ENCODE results near the gene HDAC4.

HDAC4 gene

GRCh38 chr2:239308661-239309397 lies 92.0 kb downstream of the HDAC4 start:
- no peak for DNase-seq (ENCODE audit: low spot score)

DNA sequence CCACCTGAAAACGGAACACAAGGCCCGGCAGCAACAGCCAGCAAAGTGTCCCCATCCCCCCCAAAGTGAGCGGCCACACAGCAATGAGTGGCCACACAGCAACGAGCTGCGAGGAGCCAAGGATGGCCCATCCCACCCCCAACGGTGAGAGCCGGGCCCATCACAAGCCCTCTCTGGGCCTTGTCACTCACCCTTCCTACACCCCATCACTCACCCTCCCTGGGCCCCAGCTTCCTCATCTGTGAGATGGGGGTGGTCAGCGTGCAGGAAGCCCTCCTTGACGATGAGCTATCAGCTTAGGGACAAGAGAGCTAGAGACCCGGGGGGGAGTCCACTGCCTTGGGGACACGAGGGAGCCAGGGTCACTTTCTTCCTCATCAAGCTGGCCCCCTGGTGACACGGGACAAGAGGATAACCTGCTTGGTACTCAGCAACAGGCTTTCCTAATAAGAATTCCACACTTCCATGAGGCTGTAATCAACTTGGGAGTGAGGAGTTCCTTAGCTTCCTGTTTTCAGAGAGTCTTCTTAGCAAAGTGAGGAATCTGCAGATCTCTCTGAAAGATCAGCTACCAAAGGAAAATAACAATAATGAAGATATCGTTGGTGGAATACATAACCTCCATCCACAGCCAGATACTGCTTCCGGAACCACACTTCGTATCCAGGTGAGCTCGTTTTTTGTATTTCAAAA lies 92.8 kb downstream of the HDAC4 start:
- DNase-seq (ENCODE audit: low spot score), result no peak

DNA sequence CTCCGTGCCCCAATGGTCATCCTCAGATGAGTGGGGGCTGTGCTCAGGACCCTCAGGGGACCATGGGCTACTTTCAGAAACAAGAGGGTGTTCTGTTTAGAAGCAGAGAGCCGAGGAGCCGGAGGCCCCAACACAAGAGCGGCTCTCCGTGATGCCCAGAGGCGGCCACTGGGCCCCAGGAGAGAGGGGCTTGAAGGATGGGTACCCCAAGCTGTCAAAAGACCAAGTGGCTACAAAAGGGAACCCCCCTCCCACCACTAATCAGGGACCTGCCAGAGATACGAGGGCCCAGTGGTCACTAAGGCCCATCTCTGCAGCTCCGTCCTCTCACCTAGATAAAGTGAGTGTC lies 93.6 kb downstream of the HDAC4 start:
- DNase-seq (ENCODE audit: low spot score), result no peak

GRCh38 chr2:239306274-239307220 lies 94.3 kb downstream of the HDAC4 start:
- DNase-seq (ENCODE audit: low spot score), result no peak

- no peak for DNase-seq (ENCODE audit: low spot score)
Observed at GRCh38 chr2:239305771-239306170, 95.0 kb downstream of the HDAC4 start.

DNA sequence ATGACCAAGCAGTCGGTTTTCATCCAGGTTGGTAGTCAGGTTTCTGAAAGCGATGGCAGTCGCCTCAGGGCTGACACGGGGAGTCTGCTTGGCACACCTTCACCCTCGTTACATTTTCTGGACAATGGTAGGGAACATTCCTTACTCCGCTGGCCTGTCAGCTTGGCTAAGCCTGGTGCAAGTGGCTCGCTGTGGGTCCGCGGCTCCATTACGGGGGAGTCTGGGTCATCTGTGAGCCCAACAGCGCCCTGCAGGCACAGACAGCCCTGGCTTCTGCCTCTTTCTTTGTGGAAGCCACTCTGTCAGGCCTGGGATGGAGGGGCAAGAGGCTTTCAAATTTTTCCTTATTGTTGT lies 95.6 kb downstream of the HDAC4 start:
- DNase-seq (ENCODE audit: low spot score), result no peak

DNA sequence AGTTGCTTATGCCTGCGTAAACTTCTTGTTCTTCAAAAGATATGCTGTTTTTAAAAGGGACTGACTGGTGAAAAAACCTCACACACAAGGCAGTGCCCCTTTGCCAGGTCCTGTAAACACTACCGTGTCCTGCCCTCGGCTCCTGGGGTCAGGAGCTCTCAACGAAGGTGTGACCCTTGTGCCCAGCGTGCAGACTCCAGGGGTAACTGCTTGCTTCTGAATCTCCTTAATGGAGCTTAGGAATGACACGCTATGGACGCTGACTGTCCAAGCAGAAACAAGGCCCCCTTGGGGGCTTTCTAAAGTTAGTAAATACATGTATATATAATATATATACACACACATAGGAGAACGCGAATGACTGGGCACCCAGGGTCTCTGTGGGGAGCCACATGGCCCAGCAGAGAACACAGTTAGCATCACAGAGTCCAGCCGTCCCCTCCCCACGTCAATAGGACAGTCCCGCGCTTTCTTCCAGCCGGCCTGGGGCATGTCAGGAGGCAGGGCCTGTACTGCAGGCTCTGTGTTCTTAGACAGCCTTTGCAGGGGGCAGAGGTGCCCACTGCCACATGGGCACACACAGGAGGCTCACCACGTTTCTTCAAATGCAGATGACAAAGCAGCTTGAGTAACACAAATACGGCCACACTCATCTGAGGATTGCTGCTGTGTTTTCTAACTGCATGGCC lies 96.1 kb downstream of the HDAC4 start:
- DNase-seq (ENCODE audit: low spot score), result no peak

DNA sequence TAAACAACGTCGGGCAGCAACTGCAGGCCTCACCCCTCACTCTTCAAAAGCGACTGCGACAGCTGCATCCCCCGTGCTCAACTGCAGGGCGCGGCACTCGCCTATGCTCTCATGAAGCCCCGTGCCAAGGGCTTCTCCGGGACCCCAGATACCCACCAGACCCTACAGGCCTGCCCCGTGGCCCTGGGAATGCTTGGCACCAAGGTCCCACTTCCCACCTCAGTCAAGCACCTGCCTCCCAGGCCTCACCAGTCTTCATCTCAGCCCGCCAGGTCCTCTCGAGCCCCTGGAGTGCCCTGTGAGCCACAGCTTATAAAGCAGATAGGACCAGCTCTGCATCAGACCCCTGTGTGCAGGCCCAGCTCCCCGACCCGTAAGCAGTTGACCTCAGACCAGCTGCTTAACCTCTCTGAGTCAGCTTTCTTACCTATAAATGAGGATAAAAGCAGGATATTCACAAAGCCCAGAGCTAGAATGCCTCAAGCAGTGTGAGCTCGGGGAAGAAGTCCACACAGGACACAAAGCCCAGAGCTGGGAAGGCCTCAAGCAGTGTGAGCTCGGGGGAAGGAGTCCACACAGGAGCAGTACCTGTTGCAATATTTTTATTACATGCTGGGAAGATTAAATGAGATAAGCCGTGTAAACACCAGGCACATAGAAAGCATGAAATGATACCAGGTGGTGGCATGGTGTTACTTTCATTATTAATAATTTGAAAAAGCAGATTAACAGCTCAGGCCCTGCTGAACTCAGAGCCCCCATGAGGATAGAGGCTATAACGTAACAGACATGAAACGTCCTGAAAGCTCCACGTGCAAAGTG lies 96.9 kb downstream of the HDAC4 start:
- no peak for DNase-seq (ENCODE audit: low spot score)

GRCh38 chr2:239302808-239303557 lies 97.8 kb downstream of the HDAC4 start:
- peak; percentile 72 for DNase-seq (ENCODE audit: low spot score)

DNA sequence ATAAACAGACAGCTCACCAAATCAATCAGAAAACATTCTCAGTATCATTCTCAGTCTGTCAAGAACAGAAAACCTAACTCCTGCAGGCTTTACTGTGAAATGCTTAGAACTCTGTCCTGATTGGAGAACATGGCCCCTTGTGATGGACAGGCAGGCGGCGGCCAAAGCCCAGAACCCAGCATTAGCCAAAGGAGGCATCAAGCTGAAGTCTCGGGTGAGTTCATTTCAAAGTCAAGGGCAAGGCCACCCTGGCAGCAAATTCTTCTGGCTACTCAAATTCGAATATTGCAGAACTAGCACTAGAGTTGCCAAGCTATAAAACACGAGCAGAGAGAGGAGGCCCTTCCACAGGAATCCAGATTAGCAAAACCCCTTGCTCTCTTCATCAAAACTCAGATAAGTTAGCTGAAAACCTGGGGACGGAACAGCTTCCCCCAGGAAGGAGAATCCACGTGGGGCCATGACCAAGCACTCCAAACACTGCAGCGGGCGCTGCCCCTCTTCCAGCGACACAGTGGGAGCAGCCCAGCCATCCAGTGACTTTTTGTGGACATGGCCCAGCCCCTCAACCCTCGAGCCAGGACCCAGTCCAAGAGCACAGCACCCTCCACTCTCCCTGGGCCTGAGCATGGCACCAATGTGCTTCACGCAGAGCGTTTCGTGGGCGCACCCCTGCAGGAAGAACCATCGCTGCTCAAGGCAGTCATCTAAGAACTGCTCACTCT lies 98.6 kb downstream of the HDAC4 start:
- no peak for DNase-seq (ENCODE audit: low spot score)

GRCh38 chr2:239300871-239301735 lies 99.7 kb downstream of the HDAC4 start:
- no peak for DNase-seq (ENCODE audit: low spot score)

DNA sequence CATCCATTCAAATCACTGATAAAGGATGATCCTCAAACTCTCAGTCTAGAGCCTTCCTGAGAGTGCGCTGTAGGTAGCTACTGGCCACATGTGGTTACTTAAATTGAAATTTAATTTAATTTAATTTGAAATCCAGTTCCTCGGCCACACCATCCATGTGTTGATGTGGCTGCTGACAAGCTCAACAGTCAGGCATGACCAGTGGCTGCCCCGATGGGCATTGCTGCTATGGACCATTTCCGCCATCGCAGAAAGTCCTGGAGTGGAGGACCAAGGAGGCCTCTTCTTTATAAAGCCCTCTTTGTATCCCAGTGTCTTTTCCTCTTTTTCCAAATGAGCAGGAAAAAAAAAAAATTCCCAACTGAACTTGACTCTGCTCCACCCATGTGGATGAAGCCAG lies 100.6 kb downstream of the HDAC4 start:
- no peak for DNase-seq (ENCODE audit: low spot score)

GRCh38 chr2:239299218-239299939 lies 101.4 kb downstream of the HDAC4 start:
- peak; percentile 80 for DNase-seq (ENCODE audit: low spot score)

DNA sequence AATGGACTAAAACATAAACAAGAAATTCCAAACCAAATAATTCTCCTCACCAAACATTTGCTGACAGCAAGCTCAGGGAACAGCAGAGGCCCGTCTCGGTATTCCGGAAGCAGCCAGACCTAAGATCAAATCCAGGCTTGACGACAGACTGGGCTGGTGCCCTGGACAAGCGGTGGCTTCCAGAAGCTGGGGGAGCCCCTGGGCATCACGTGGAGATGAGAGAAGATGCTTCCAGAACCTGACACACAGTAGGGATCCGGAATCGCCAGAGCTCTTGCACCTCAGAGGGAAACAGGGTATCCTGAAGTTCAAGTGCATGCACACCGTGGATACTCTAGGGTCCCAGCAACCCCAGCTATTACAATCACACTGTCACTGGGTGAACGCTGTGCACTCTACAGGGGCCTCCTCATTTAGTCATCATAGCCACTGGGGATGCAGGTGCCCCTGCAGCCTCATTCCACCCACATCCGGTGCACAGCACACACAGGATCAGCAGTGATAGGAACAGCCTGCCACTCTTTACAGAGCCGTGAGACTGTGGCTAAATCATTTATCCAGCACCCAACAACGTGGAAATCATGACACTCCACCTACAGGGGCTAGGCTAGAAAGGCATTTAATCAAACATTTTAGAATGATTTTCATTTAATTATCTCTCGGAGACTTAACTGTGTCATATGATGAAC lies 102.6 kb downstream of the HDAC4 start:
- DNase-seq (ENCODE audit: low spot score), result no peak

GRCh38 chr2:239297142-239298004 lies 103.4 kb downstream of the HDAC4 start:
- DNase-seq (ENCODE audit: low spot score), result no peak
